CD8-positive, alpha-beta memory T cell (primary cell): ENCODE results near the gene CDH22. TPM values are rescaled to one million over a fixed set of nuclear protein-coding genes. Genes with fewer than 3 reads are reported as not detected.

ENCODE experiments used
- CTCF ChIA-PET: fragments of 350-600 bp; sonication (Branson Sonifier 250); formaldehyde crosslinking; loops from one replicate; lab custom pipeline; 2021; ENCODE audit warnings: antibody characterized with exemption; lab: Charles Lee
- POLR2A ChIA-PET: fragments of 350-600 bp; sonication (Branson Sonifier 250); formaldehyde crosslinking; loops from one replicate; lab custom pipeline; 2021; ENCODE audit warnings: antibody characterized with exemption; lab: Charles Lee
- DNase-seq, 5 donors: peaks; one replicate each; pipeline versions ENCODE4 v3.0.0 to v3.0.0-alpha.2; 2020 to 2022; ENCODE audit warnings: mixed read lengths in 1 of 5
- H3K27ac ChIP-seq: one replicate; pipeline ENCODE4 v1.7.0; 2013; ENCODE audit warnings: low read depth, mild to moderate bottlenecking, low read length, moderate library complexity
- H3K27me3 ChIP-seq: 2 replicates; pipeline ENCODE4 v1.7.0; 2013; ENCODE audit warnings: low read length, mild to moderate bottlenecking; ENCODE audit not compliant: insufficient read depth, poor library complexity, severe bottlenecking
- H3K36me3 ChIP-seq: 2 replicates; pipeline ENCODE4 v1.7.0; 2013; ENCODE audit warnings: mild to moderate bottlenecking, low read length, moderate library complexity; ENCODE audit not compliant: insufficient read depth
- H3K4me1 ChIP-seq: 2 replicates; pipeline ENCODE4 v1.7.0; 2013; ENCODE audit warnings: mild to moderate bottlenecking, low read length, moderate library complexity; ENCODE audit not compliant: insufficient read depth
- H3K4me3 ChIP-seq: 2 replicates; pipeline ENCODE4 v1.7.0; 2013; ENCODE audit warnings: mild to moderate bottlenecking, low read length
- H3K9me3 ChIP-seq: 2 replicates; pipeline ENCODE4 v1.7.0; 2013; ENCODE audit warnings: mild to moderate bottlenecking, low read length
- H3K27ac Mint-ChIP-seq, 8 donors: one replicate each; pipeline ENCODE4 v1.8.0; 2020 to 2021; ENCODE audit warnings: mixed read lengths in 8 of 8, mild to moderate bottlenecking in 6 of 8, inconsistent platforms in 3 of 8, moderate library complexity in 3 of 8
- H3K27me3 Mint-ChIP-seq, 2 donors: one replicate each; pipeline ENCODE4 v1.8.0; 2020 to 2021; ENCODE audit warnings: mixed read lengths in 2 of 2, mild to moderate bottlenecking in 1 of 2, moderate library complexity in 1 of 2
- H3K36me3 Mint-ChIP-seq, 3 donors: one replicate each; pipeline ENCODE4 v1.8.0; 2020 to 2021; ENCODE audit warnings: mixed read lengths in 3 of 3, inconsistent platforms in 1 of 3, mild to moderate bottlenecking in 1 of 3
- H3K4me1 Mint-ChIP-seq, 3 donors: one replicate each; pipeline ENCODE4 v1.8.0; 2020 to 2021; ENCODE audit warnings: mixed read lengths in 3 of 3, inconsistent platforms in 1 of 3, mild to moderate bottlenecking in 1 of 3
- H3K4me3 Mint-ChIP-seq, 7 donors: one replicate each; pipeline ENCODE4 v1.8.0; 2020 to 2021; ENCODE audit warnings: mixed read lengths in 7 of 7, mild to moderate bottlenecking in 6 of 7, moderate library complexity in 4 of 7, inconsistent platforms in 2 of 7
- H3K9me3 Mint-ChIP-seq, 5 donors: one replicate each; pipeline ENCODE4 v1.8.0; 2020 to 2022; ENCODE audit warnings: mixed read lengths in 5 of 5, mild to moderate bottlenecking in 3 of 5, moderate library complexity in 2 of 5, inconsistent platforms in 1 of 5
- polyA plus RNA-seq: library from polyadenylated mRNA; unstranded; fragments of 300-500 nt; fragmentation: Illumina TruSeq; gene quantifications from one replicate; pipeline ENCODE4 v1.2.3, GENCODE V29; 2021
- total RNA-seq, 2 experiments: library from RNA; stranded (reverse); gene quantifications; one replicate each; pipeline ENCODE4 v1.2.3, GENCODE V29; 2021

Gene CDH22
- total and polyA plus RNA-seq, 3 experiments from 2014 or later = not detected

- DNase-seq = no peak
- Histone ChIP-seq H3K27me3 (no peaks in the 10 kb centered on the region), H3K9me3 (no peaks in the 10 kb centered on the region), H3K4me3 (no peak overlapping the region), H3K27ac (no peak overlapping the region), H3K36me3 (no peaks in the 10 kb centered on the region), H3K4me1 (no peaks in the 10 kb centered on the region)
- Mint-ChIP-seq H3K4me1 (no peaks in the 10 kb centered on the region), H3K4me3 (no peak overlapping the region), H3K9me3 (no peaks in the 10 kb centered on the region), H3K36me3 (no peaks in the 10 kb centered on the region), H3K27me3 (peaks cover 44 to 64% of the 10 kb centered on the region in 2 donors), H3K27ac (no peak overlapping the region)
- ChIA-PET POLR2A (no interaction called here), CTCF (interaction anchor here (1.4 kb wide), 1 partner anchor 51 kb away, joined by 4 read pairs; no protein-coding TSS in a partner anchor)
These were observed 9.9 kb downstream of the CDH22 start for GRCh38 chr20:46298374-46298773.

DNA sequence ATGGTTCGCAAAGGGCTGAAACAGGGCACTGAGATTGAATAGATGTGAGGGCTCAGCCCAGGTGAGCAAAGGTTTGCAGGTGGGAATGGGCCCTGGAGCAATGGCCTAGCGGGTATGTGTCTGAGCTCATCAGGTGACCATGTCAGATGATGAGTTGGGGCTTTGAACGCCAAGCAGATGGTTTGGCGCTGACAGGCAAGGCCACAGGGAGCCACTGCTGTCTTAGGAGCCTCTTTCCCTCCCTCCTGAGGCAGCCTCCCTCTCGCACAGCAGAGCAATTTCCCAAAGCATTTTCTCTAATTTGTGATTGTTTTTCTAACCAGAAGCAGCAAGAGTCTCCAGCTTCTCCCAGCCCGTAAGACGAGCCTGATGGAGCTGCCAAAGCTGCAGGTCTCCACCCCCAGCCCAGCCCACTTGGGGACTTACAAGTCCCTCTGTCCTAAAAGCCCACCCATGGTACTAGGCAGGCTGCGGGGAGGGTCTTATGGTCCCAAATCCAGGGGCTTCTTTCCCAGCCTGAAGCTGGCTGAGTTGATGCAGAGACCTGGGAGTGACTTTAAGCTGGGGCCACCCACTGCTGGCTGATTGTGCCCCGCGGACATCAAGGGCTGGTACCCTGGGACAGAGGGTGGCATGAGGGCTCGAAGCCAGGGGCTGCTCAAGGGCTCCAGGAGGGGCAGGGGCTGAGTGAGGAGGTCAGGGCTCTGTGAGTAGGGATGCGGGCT lies 11.6 kb downstream of the CDH22 start:
- Mint-ChIP-seq H3K27ac (no peak overlapping the region), H3K4me3 (no peak overlapping the region), H3K27me3 (peaks cover 49 to 66% of the 10 kb centered on the region in 2 donors), H3K36me3 (no peaks in the 10 kb centered on the region), H3K9me3 (no peaks in the 10 kb centered on the region), H3K4me1 (no peaks in the 10 kb centered on the region)
- DNase-seq = no peak
- ChIA-PET CTCF (no interaction called here), POLR2A (no interaction called here)
- H3K4me1 ChIP-seq = no peaks in the 10 kb centered on the region
- no peak overlapping the region for H3K4me3 ChIP-seq
- H3K9me3 ChIP-seq = no peaks in the 10 kb centered on the region
- no peak overlapping the region for H3K27ac ChIP-seq
- no peaks in the 10 kb centered on the region for H3K36me3 ChIP-seq
- no peaks in the 10 kb centered on the region for H3K27me3 ChIP-seq

DNA sequence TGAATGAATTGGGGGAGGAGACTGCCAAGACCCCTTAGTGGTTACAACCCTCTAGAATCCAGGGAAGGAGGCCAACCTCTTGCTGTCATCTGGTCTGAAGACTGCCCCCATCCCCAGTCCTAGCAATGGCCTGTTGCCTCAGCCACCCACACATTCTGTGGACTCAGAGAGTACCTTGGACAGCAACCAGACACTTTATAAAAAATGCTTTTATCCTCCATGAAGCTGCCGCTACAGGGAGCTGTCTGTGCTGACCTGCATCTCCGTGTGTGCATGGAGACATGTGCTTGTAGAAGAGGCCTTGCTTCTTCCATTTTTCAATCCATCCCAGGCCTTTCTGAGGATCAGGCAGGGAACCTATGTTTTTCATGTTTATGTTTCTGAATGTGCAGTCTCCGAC lies 15.2 kb downstream of the CDH22 start:
- H3K36me3 Mint-ChIP-seq = no peaks in the 10 kb centered on the region
- H3K27me3 Mint-ChIP-seq = peaks cover 53 to 57% of the 10 kb centered on the region in 2 donors
- ChIA-PET POLR2A (no interaction called here), CTCF (no interaction called here)
- Histone ChIP-seq H3K36me3 (no peaks in the 10 kb centered on the region), H3K4me1 (no peaks in the 10 kb centered on the region), H3K27me3 (no peaks in the 10 kb centered on the region), H3K9me3 (no peaks in the 10 kb centered on the region), H3K4me3 (no peak overlapping the region), H3K27ac (no peak overlapping the region)
- no peak for DNase-seq
- no peak overlapping the region for H3K4me3 Mint-ChIP-seq
- no peaks in the 10 kb centered on the region for H3K9me3 Mint-ChIP-seq
- no peaks in the 10 kb centered on the region for H3K4me1 Mint-ChIP-seq
- no peak overlapping the region for H3K27ac Mint-ChIP-seq

DNA sequence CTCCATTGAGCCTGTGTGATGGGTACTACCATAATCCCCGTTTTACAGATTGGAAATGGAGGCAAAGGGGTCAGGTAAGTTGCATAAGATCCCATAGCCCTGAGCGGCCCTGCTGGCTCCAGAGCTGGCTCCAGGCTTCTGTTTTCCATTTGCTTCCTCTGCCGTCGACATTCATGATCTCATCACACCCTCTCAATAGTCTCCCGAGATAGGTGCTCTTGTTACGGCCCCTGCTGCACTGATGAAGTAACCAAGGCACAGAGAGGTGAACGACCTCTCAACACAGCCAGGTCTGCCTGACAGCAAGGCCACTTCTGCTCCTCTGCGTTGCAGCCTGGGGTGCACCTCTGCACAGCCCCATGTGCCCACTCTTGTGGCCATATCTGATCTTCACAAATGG lies 16.9 kb downstream of the CDH22 start:
- POLR2A ChIA-PET = no interaction called here
- Histone ChIP-seq H3K27ac (no peak overlapping the region), H3K27me3 (peaks cover 5% of the 10 kb centered on the region), H3K4me1 (no peaks in the 10 kb centered on the region), H3K9me3 (no peaks in the 10 kb centered on the region), H3K4me3 (no peak overlapping the region), H3K36me3 (no peaks in the 10 kb centered on the region)
- Mint-ChIP-seq H3K27ac (no peak overlapping the region), H3K4me3 (no peak overlapping the region), H3K9me3 (no peaks in the 10 kb centered on the region), H3K36me3 (no peaks in the 10 kb centered on the region), H3K4me1 (no peaks in the 10 kb centered on the region), H3K27me3 (peaks cover 40 to 42% of the 10 kb centered on the region in 2 donors)
- CTCF ChIA-PET = no interaction called here
- no peak for DNase-seq

GRCh38 chr20:46289432-46289831 lies 18.9 kb downstream of the CDH22 start:
- H3K4me3 ChIP-seq = no peak overlapping the region
- H3K27ac ChIP-seq = no peak overlapping the region
- Mint-ChIP-seq H3K4me1 (no peaks in the 10 kb centered on the region), H3K27me3 (peaks cover 35 to 42% of the 10 kb centered on the region in 2 donors), H3K27ac (no peak overlapping the region), H3K4me3 (no peak overlapping the region), H3K36me3 (no peaks in the 10 kb centered on the region), H3K9me3 (no peaks in the 10 kb centered on the region)
- no peaks in the 10 kb centered on the region for H3K36me3 ChIP-seq
- ChIA-PET POLR2A (no interaction called here), CTCF (interaction anchor here (0.9 kb wide), 1 partner anchor 140 kb away, joined by 3 read pairs; no protein-coding TSS in a partner anchor)
- no peaks in the 10 kb centered on the region for H3K9me3 ChIP-seq
- peaks cover 11% of the 10 kb centered on the region for H3K27me3 ChIP-seq
- no peak for DNase-seq
- H3K4me1 ChIP-seq = no peaks in the 10 kb centered on the region

DNA sequence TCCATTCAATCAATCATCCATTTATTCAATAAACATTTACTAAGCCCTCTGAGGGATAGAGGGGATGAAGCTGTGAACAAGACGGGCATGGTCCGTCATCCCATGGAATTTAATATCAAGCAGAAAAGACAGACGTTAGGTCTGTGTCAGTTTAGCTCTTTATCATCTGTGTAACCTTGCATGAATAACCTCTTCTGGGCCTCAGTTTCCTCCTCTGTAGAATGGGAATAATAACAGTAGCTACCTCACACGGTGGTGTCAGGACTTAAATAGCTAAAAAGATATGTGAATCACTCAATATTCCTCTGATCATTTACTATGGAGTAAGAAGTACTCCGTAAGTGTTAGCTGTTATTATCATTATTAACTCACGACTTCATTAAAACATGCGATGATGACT lies 21.3 kb downstream of the CDH22 start:
- no peak overlapping the region for H3K4me3 ChIP-seq
- no peaks in the 10 kb centered on the region for H3K4me1 ChIP-seq
- DNase-seq = no peak
- Mint-ChIP-seq H3K27ac (no peak overlapping the region), H3K9me3 (no peaks in the 10 kb centered on the region), H3K36me3 (no peaks in the 10 kb centered on the region), H3K4me3 (no peak overlapping the region), H3K4me1 (no peaks in the 10 kb centered on the region), H3K27me3 (peaks cover 25 to 37% of the 10 kb centered on the region in 2 donors)
- peaks cover 11% of the 10 kb centered on the region for H3K27me3 ChIP-seq
- ChIA-PET POLR2A (no interaction called here), CTCF (interaction anchor here (0.9 to 1.6 kb wide), 2 partner anchors 272 to 516 kb away, joined by 3 to 4 read pairs; no protein-coding TSS in a partner anchor)
- H3K9me3 ChIP-seq = no peaks in the 10 kb centered on the region
- H3K27ac ChIP-seq = no peak overlapping the region
- no peaks in the 10 kb centered on the region for H3K36me3 ChIP-seq

GRCh38 chr20:46286382-46286781 lies 21.9 kb downstream of the CDH22 start:
- H3K36me3 Mint-ChIP-seq = no peaks in the 10 kb centered on the region
- H3K4me1 ChIP-seq = no peaks in the 10 kb centered on the region
- no peaks in the 10 kb centered on the region for H3K9me3 Mint-ChIP-seq
- peak in 1 of 5 donors; percentile 16 for DNase-seq
- H3K4me1 Mint-ChIP-seq = no peaks in the 10 kb centered on the region
- H3K4me3 Mint-ChIP-seq = no peak overlapping the region
- ChIA-PET CTCF (interaction anchor here (1.6 kb wide), 1 partner anchor 272 kb away, joined by 4 read pairs; no protein-coding TSS in a partner anchor), POLR2A (no interaction called here)
- H3K9me3 ChIP-seq = no peaks in the 10 kb centered on the region
- H3K27me3 Mint-ChIP-seq = peaks cover 22 to 35% of the 10 kb centered on the region in 2 donors
- H3K36me3 ChIP-seq = no peaks in the 10 kb centered on the region
- H3K27me3 ChIP-seq = peaks cover 13% of the 10 kb centered on the region
- no peak overlapping the region for H3K27ac Mint-ChIP-seq
- H3K4me3 ChIP-seq = no peak overlapping the region
- no peak overlapping the region for H3K27ac ChIP-seq

DNA sequence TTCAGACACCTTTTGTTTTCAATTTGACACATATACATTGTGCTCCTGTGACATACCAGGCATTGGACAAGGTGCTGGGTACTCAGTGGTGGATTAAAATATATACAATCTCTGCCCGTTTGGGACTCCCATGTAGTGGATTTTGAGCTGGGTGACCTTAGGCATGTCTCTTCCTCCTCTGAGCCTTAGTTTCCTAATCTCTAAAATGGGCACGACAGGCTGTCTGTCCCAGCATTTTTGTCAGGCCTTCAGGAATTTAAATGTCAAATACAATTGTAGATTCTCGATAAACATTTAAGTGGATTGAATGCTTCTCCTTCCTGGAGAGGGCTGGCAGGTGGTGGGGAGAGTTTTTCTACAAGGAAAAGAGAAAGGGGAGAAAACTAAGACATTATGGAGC lies 22.6 kb downstream of the CDH22 start:
- H3K27me3 ChIP-seq = peaks cover 17% of the 10 kb centered on the region
- H3K9me3 ChIP-seq = no peaks in the 10 kb centered on the region
- no peak overlapping the region for H3K27ac ChIP-seq
- H3K4me1 ChIP-seq = no peaks in the 10 kb centered on the region
- peak in 1 of 5 donors; percentile 7 for DNase-seq
- no peak overlapping the region for H3K4me3 Mint-ChIP-seq
- no peaks in the 10 kb centered on the region for H3K36me3 Mint-ChIP-seq
- no peak overlapping the region for H3K4me3 ChIP-seq
- POLR2A ChIA-PET = no interaction called here
- CTCF ChIA-PET = no interaction called here
- H3K4me1 Mint-ChIP-seq = no peaks in the 10 kb centered on the region
- no peaks in the 10 kb centered on the region for H3K36me3 ChIP-seq
- no peak overlapping the region for H3K27ac Mint-ChIP-seq
- H3K9me3 Mint-ChIP-seq = no peaks in the 10 kb centered on the region
- peaks cover 21 to 42% of the 10 kb centered on the region in 2 donors for H3K27me3 Mint-ChIP-seq
